ENCODE results near the gene ATP9A.

- TF ChIP-seq CTCF (IDR thresholded peaks at IDR 0.05; ENCODE audit: extremely low read depth in 1 of 2, insufficient read depth in 1 of 2, low read depth in 1 of 2, low read length in 2 of 2) (no peak), POLR2A (IDR thresholded peaks at IDR 0.05; ENCODE audit: low read depth, low read length) (no peak), MAX (IDR thresholded peaks at IDR 0.05; ENCODE audit: insufficient read depth, insufficient read length) (no peak), EZH2 (IDR thresholded peaks at IDR 0.05; ENCODE audit: borderline replicate concordance, low read depth, low read length, severe bottlenecking) (no peak)
Measured at GRCh38 chr20:51598556-51598955, 169.6 kb downstream of the ATP9A start.
